Left lung (tissue), 10 donors: ENCODE measurements around the gene PSMB2. TPM values are rescaled to one million over a fixed set of nuclear protein-coding genes. Genes with fewer than 3 reads are reported as not detected.

ENCODE experiments used
- ATAC-seq: fragments of 200-7000 bp; cut with Tn5 transposase; one replicate; pipeline ENCODE4 v1.9.1; 2020; ENCODE audit warnings: moderate library complexity
- DNase-seq, 4 donors: peaks; one replicate each; pipeline ENCODE4 v3.0.0-alpha.2; 2013 to 2020
- H3K27ac ChIP-seq, 2 donors: fragments of 200-600 bp; sonication (generic) in 1 of 2; one replicate each; pipeline versions ENCODE4 v1.5.0 to v1.8.0; 2020 to 2021
- H3K27me3 ChIP-seq, 2 donors: fragments of 200-600 bp; sonication (generic) in 1 of 2; one replicate each; pipeline versions ENCODE4 v1.5.0 to v1.8.0; 2020 to 2021
- H3K36me3 ChIP-seq, 2 donors: fragments of 200-600 bp; sonication (generic) in 1 of 2; one replicate each; pipeline versions ENCODE4 v1.5.0 to v1.8.0; 2020 to 2021
- H3K4me1 ChIP-seq, 2 donors: fragments of 200-600 bp; one replicate each; pipeline ENCODE4 v1.8.0; 2021
- H3K4me3 ChIP-seq, 2 donors: fragments of 200-600 bp; sonication (generic) in 1 of 2; one replicate each; pipeline versions ENCODE4 v1.5.0 to v1.8.0; 2020 to 2021; ENCODE audit warnings: mild to moderate bottlenecking in 1 of 2
- H3K9me3 ChIP-seq, 2 donors: fragments of 200-600 bp; sonication (generic) in 1 of 2; one replicate each; pipeline versions ENCODE4 v1.5.0 to v1.8.0; 2020 to 2021
- CTCF ChIP-seq, 2 donors: fragments of 200-600 bp; sonication (generic) in 1 of 2; IDR thresholded peaks; one replicate each; pipeline versions ENCODE4 v1.5.0 to v1.8.0; 2021; ENCODE audit warnings: antibody characterized with exemption in 2 of 2
- intact Hi-C, 2 donors: fragments of 100-400 bp; cut with DNase I; formaldehyde crosslinking; loops; one replicate each; pipeline versions ENCODE4 v1.11.2 to v1.14.2; 2022
- polyA plus RNA-seq, 6 donors: library from polyadenylated mRNA; unstranded; fragments of 120-200 nt; gene quantifications; one replicate each; pipeline ENCODE4 v1.2.1, GENCODE V29; 2013; ENCODE audit not compliant: insufficient read length in 6 of 6
- total RNA-seq, 2 donors: library from RNA; stranded (reverse); fragmentation: NEBNext Ultra II Directional; extraction: Animal tissue kit (Norgen Biotek cat#: 25700); gene quantifications; one replicate each; pipeline ENCODE4 v1.2.1, GENCODE V29; 2021
- donor health status: DM: no; HTN: yes; CAD: no.
- donor health status: DM: no; HTN: no; CAD: no.

The PSMB2 gene
- total and polyA plus RNA-seq, 8 donors: 48.4 to 80.2 (median 70.7) TPM

GRCh38 chr1:35660581-35661473 is 19.5 kb upstream of the PSMB2 start:
- H3K36me3 ChIP-seq: no peaks in the 10 kb centered on the region
- H3K4me3 ChIP-seq: no peak overlapping the region
- H3K27ac ChIP-seq: no peak overlapping the region
- DNase-seq (peak in 1 of 4 donors; percentile 52), ATAC-seq (peak; percentile 54)
- no peaks in the 10 kb centered on the region for H3K4me1 ChIP-seq
- no peaks in the 10 kb centered on the region for H3K9me3 ChIP-seq
- intact Hi-C loops: no loop called here
- TF ChIP-seq CTCF (IDR thresholded peaks at IDR 0.05): no peak
- H3K27me3 ChIP-seq: peaks cover 0 to 28% of the 10 kb centered on the region in 2 donors

- no peak for TF ChIP-seq CTCF (IDR thresholded peaks at IDR 0.05)
- no peaks in the 10 kb centered on the region for H3K9me3 ChIP-seq
- no peak overlapping the region for H3K27ac ChIP-seq
- intact Hi-C loops: no loop called here
- no peaks in the 10 kb centered on the region for H3K4me1 ChIP-seq
- ATAC-seq (no peak), DNase-seq (no peak)
- H3K4me3 ChIP-seq: no peak overlapping the region
- no peaks in the 10 kb centered on the region for H3K36me3 ChIP-seq
- H3K27me3 ChIP-seq: peaks cover 0 to 17% of the 10 kb centered on the region in 2 donors
Measured at GRCh38 chr1:35659589-35659988, 18.3 kb upstream of the PSMB2 start.

GRCh38 chr1:35657851-35658250 is 16.5 kb upstream of the PSMB2 start:
- H3K27me3 ChIP-seq: peaks cover 0 to 15% of the 10 kb centered on the region in 2 donors
- TF ChIP-seq CTCF (IDR thresholded peaks at IDR 0.05): no peak
- ATAC-seq (no peak), DNase-seq (no peak)
- H3K4me3 ChIP-seq: no peak overlapping the region
- H3K36me3 ChIP-seq: no peaks in the 10 kb centered on the region
- no peaks in the 10 kb centered on the region for H3K9me3 ChIP-seq
- intact Hi-C loops: no loop called here
- no peaks in the 10 kb centered on the region for H3K4me1 ChIP-seq
- no peak overlapping the region for H3K27ac ChIP-seq

GRCh38 chr1:35656863-35657232 is 15.5 kb upstream of the PSMB2 start:
- TF ChIP-seq CTCF (IDR thresholded peaks at IDR 0.05): no peak
- no peaks in the 10 kb centered on the region for H3K4me1 ChIP-seq
- no peak overlapping the region for H3K4me3 ChIP-seq
- DNase-seq: no peak
- peaks cover 0 to 15% of the 10 kb centered on the region in 2 donors for H3K27me3 ChIP-seq
- ATAC-seq: no peak
- H3K36me3 ChIP-seq: no peaks in the 10 kb centered on the region
- H3K27ac ChIP-seq: no peak overlapping the region
- no peaks in the 10 kb centered on the region for H3K9me3 ChIP-seq
- intact Hi-C loops: no loop called here

- ATAC-seq (no peak), DNase-seq (no peak)
- intact Hi-C loops: no loop called here
- Histone ChIP-seq H3K27me3 (peaks cover 0 to 15% of the 10 kb centered on the region in 2 donors), H3K27ac (no peak overlapping the region), H3K36me3 (no peaks in the 10 kb centered on the region), H3K9me3 (no peaks in the 10 kb centered on the region), H3K4me1 (no peaks in the 10 kb centered on the region), H3K4me3 (no peak overlapping the region)
- TF ChIP-seq CTCF (IDR thresholded peaks at IDR 0.05): no peak
Measured at GRCh38 chr1:35656148-35656862, 15.0 kb upstream of the PSMB2 start.
